Skeletal muscle satellite cell (primary cell): ENCODE data around the gene ZBBX. TPM values are rescaled to one million over a fixed set of nuclear protein-coding genes. Genes with fewer than 3 reads are reported as not detected.
"Not testable (repeated sequence)": the region's sequence is repeated elsewhere in the genome, so short reads cannot be mapped to it uniquely, and the experiment has no call there.

Experiments
- H3K27me3 ChIP-seq: 2 replicates; pipeline ENCODE4 v1.7.0; 2013; ENCODE audit warnings: low read length; ENCODE audit not compliant: control insufficient read depth, insufficient read depth
- H3K36me3 ChIP-seq: 2 replicates; pipeline ENCODE4 v1.7.0; 2013; ENCODE audit warnings: mild to moderate bottlenecking, control low read depth, low read length; ENCODE audit not compliant: insufficient read depth
- H3K4me1 ChIP-seq: 2 replicates; pipeline ENCODE4 v1.7.0; 2013; ENCODE audit warnings: low read length; ENCODE audit not compliant: control insufficient read depth, insufficient read depth
- H3K4me2 ChIP-seq: 2 replicates; pipeline ENCODE4 v1.7.0; 2013; ENCODE audit warnings: mild to moderate bottlenecking, low read length
- H3K4me3 ChIP-seq: 2 replicates; pipeline ENCODE4 v1.7.0; 2013; ENCODE audit warnings: low read length
- H3K9ac ChIP-seq: 2 replicates; pipeline ENCODE4 v1.7.0; 2013; ENCODE audit warnings: mild to moderate bottlenecking, low read depth, low read length, moderate library complexity
- H3K9me3 ChIP-seq: replicated peaks from 2 replicates; pipeline ENCODE4 v1.7.0; 2013; ENCODE audit warnings: mild to moderate bottlenecking, control low read depth, low read length
- total RNA-seq: library from RNA; depleted of rRNA; stranded (reverse); fragments of >200 nt; gene quantifications from 2 replicates; pipeline ENCODE4 v1.2.3, GENCODE V29; 2012; rRNA removed

The ZBBX gene
- not detected in 2 replicates for total RNA-seq

- Histone ChIP-seq H3K36me3 (no peaks in the 10 kb centered on the region), H3K9ac (no peak within 1 kb of the TSS), H3K4me2 (peak within 1 kb of the TSS; percentile 93), H3K9me3 (no peaks in the 10 kb centered on the region), H3K4me1 (no peaks in the 10 kb centered on the region), H3K4me3 (peak within 1 kb of the TSS; percentile 76), H3K27me3 (no peaks in the 10 kb centered on the region)
These were observed at the start of gene ZBBX for GRCh38 chr3:167380004-167380689. Gene ZBBX, minus strand, starts transcription at chr3:167380297. Its CDS starts 7,396 bp downstream, at chr3:167372901.

- H3K4me2 ChIP-seq, H3K36me3 ChIP-seq, H3K4me3 ChIP-seq, H3K9me3 ChIP-seq, H3K27me3 ChIP-seq, H3K4me1 ChIP-seq, H3K9ac ChIP-seq: not testable (repeated sequence)
These were observed 46.9 kb upstream of the ZBBX start for GRCh38 chr3:167426962-167427361.

GRCh38 chr3:167422396-167422795 lies 42.3 kb upstream of the ZBBX start:
- H3K4me3 ChIP-seq, H3K27me3 ChIP-seq, H3K9ac ChIP-seq, H3K4me2 ChIP-seq, H3K36me3 ChIP-seq, H3K4me1 ChIP-seq, H3K9me3 ChIP-seq: not testable (repeated sequence)

- Histone ChIP-seq H3K27me3 (no peaks in the 10 kb centered on the region), H3K36me3 (no peaks in the 10 kb centered on the region), H3K4me3 (no peak overlapping the region), H3K9ac (no peak overlapping the region), H3K4me2 (no peak overlapping the region), H3K4me1 (no peaks in the 10 kb centered on the region), H3K9me3 (no peaks in the 10 kb centered on the region)
These were observed 29.5 kb upstream of the ZBBX start for GRCh38 chr3:167409611-167410010.

GRCh38 chr3:167406876-167407492 lies 26.9 kb upstream of the ZBBX start:
- Histone ChIP-seq H3K9me3 (no peaks in the 10 kb centered on the region), H3K4me3 (no peak overlapping the region), H3K9ac (no peak overlapping the region), H3K4me2 (no peak overlapping the region), H3K27me3 (no peaks in the 10 kb centered on the region), H3K4me1 (no peaks in the 10 kb centered on the region), H3K36me3 (no peaks in the 10 kb centered on the region)

GRCh38 chr3:167397826-167398225 lies 17.7 kb upstream of the ZBBX start:
- Histone ChIP-seq H3K9me3 (no peaks in the 10 kb centered on the region), H3K4me3 (no peak overlapping the region), H3K36me3 (no peaks in the 10 kb centered on the region), H3K4me2 (no peak overlapping the region), H3K9ac (no peak overlapping the region), H3K27me3 (no peaks in the 10 kb centered on the region), H3K4me1 (no peaks in the 10 kb centered on the region)

DNA sequence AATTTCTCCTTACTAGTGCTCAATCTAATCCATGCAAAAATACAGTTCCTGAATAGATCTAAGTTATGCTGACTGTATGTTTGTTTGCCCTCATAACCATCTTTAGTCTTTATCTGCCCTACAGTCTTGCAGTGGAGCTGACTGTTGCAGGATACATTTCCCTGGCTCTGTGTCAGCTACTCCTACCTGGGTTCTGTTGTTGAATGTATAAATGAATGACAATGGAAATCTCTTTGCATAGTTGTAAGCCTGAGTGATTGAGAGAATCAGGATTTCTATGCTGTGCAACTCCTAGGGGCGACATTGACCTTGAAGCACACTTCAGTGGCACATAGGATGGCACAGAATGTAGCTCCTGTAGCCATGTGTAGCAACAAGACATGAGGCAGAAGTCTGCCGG lies 16.0 kb upstream of the ZBBX start:
- H3K4me1 ChIP-seq = no peaks in the 10 kb centered on the region
- H3K36me3 ChIP-seq = no peaks in the 10 kb centered on the region
- H3K9me3 ChIP-seq = no peaks in the 10 kb centered on the region
- no peak overlapping the region for H3K4me3 ChIP-seq
- H3K4me2 ChIP-seq = no peak overlapping the region
- H3K27me3 ChIP-seq = no peaks in the 10 kb centered on the region
- no peak overlapping the region for H3K9ac ChIP-seq

DNA sequence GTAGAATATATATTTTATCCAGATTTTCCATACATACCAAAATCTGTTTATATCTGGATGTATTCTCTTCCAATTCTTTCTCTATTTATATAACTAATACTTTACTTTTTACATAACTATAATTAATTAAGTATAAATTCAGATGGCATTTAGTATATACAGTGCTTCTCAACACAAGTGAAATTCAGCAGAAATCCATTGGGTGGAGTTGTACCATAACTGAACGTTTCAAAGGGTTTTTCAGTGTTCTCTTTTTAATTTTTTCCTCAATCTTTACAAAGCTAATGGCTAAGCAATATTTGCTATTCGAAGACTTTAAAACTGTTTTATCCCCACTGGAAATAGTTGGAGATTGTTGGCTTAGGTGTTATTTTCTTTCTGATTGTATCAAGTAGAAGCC lies 13.9 kb upstream of the ZBBX start:
- H3K4me2 ChIP-seq = no peak overlapping the region
- H3K9me3 ChIP-seq = no peaks in the 10 kb centered on the region
- H3K4me3 ChIP-seq = no peak overlapping the region
- no peaks in the 10 kb centered on the region for H3K4me1 ChIP-seq
- H3K36me3 ChIP-seq = no peaks in the 10 kb centered on the region
- no peaks in the 10 kb centered on the region for H3K27me3 ChIP-seq
- no peak overlapping the region for H3K9ac ChIP-seq

DNA sequence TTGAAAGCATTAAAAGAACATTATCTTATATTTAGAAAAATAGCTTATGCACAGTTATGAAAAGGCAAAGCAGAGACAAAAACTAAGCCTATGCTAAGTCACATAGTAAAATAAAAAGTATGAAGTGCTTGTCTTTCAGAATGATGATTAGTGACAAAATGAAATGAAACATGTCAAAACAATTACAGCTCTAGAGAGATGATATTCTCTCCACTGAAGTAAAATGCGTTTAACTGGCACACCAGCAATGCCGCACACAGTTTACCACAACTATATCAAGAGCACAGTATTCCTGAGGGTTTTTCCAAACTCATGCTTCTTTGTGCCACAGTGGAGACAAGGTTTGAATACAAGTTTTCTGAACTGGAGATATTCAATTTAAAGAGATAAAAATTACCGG lies 2.1 kb upstream of the ZBBX start:
- Histone ChIP-seq H3K9ac (no peak overlapping the region), H3K4me1 (no peaks in the 10 kb centered on the region), H3K9me3 (no peaks in the 10 kb centered on the region), H3K4me3 (no peak overlapping the region), H3K4me2 (no peak overlapping the region), H3K36me3 (no peaks in the 10 kb centered on the region), H3K27me3 (no peaks in the 10 kb centered on the region)

DNA sequence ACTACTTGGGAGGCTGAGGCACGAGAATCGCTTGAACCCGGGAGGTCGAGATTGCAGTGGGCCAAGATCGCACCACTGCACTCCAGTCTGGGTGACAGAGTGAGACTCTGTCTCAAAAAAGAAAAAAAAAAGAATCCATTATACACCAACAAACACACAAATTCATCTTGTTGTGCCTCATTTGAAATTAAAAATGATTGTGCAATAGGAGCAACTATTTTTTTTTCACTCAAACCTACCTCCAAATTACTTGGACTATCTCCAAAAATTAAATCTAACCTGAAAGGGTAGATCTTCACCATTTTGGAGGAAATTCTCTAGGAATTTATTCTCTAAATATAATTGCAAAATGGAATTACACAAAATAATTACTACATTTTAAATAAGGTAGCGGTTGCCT lies 4.6 kb downstream of the ZBBX start:
- Histone ChIP-seq H3K4me3 (no peak overlapping the region), H3K36me3 (no peaks in the 10 kb centered on the region), H3K9me3 (no peaks in the 10 kb centered on the region), H3K4me1 (no peaks in the 10 kb centered on the region), H3K9ac (no peak overlapping the region), H3K27me3 (no peaks in the 10 kb centered on the region), H3K4me2 (no peak overlapping the region)

DNA sequence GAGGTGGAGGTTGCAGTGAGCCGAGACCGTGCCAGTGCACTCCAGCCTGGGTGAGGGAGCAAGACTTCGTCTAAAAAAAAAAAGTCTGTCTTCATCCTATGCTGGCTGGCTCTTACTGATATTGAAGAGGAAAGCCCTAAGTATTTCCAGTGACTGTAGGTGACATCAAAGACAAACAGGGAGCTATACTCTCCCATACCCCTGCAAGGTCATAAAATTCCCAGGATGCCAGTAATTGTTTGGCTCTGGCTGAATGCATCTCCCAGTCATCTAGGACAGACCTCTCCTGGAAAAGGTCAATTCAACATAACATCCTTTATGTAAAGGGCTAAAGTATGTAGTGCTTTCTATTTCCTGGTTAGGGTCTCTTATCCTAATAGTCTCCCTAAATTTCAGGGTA lies 8.0 kb downstream of the ZBBX start:
- Histone ChIP-seq H3K4me3 (no peak overlapping the region), H3K4me2 (no peak overlapping the region), H3K27me3 (no peaks in the 10 kb centered on the region), H3K36me3 (no peaks in the 10 kb centered on the region), H3K4me1 (no peaks in the 10 kb centered on the region), H3K9ac (no peak overlapping the region), H3K9me3 (no peaks in the 10 kb centered on the region)

- Histone ChIP-seq H3K36me3 (no peaks in the 10 kb centered on the region), H3K9ac (no peak overlapping the region), H3K27me3 (no peaks in the 10 kb centered on the region), H3K4me2 (no peak overlapping the region), H3K4me3 (no peak overlapping the region), H3K4me1 (no peaks in the 10 kb centered on the region), H3K9me3 (no peaks in the 10 kb centered on the region)
These were observed 18.1 kb downstream of the ZBBX start for GRCh38 chr3:167361948-167362347.
